ENCODE measurements around the gene ZNF260. TPM values are rescaled to one million over a fixed set of nuclear protein-coding genes. Genes with fewer than 3 reads are reported as not detected.

ZNF260 gene
- total and polyA plus RNA-seq, 2 of the 13 experiments (the other 11 are each of a cell fraction or from before 2014, with no cell fraction given): 2.8 to 10.5 TPM

DNA sequence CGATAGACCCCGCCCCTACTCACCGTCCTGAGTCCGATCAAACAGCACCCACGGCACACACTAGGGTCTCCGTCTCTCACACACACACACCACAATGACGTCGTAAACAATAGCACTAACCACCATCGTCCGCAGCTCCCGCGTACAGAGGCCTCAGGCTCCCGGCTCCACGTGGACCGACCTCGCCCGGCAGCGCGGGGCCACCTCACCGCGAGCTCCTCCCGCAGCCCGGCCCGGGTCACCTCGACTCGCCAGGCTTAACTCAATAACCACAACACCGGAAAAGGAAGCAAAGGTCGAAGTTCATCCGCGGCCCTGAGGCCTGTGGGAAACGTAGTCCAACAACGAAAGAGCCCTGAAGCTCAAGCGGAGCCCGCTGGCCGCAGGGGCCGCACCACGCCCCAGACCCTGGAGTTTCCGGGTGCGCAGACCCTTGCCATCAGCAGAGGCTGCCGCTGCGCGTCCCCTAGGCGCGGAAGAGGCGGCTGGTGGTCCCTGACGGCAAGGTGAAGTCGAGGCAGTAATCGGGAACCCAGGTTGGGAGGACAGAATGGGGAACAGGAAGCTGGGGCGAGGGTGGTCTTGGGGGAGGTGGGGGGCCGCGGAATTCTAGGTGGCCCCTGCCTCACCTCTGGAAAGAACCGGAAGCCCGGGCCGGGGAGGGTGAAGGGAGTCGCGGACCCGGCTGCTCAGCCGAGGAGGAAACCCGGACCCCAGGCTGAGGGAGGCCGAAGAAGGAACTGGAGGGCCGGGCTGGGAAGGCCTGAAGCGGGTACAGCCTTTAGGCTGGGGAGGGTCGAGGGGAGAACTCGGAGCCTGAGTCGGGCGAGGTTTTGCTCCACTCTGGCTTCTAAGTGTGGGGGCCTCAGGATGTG lies 45.2 kb upstream of the ZNF260 start, which contains the start of gene ZNF529 (continued):
- TF ChIP-seq, protein P1, sequence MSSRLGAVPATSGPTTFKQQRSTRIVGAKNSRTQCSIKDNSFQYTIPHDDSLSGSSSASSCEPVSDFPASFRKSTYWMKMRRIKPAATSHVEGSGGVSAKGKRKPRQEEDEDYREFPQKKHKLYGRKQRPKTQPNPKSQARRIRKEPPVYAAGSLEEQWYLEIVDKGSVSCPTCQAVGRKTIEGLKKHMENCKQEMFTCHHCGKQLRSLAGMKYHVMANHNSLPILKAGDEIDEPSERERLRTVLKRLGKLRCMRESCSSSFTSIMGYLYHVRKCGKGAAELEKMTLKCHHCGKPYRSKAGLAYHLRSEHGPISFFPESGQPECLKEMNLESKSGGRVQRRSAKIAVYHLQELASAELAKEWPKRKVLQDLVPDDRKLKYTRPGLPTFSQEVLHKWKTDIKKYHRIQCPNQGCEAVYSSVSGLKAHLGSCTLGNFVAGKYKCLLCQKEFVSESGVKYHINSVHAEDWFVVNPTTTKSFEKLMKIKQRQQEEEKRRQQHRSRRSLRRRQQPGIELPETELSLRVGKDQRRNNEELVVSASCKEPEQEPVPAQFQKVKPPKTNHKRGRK (CRISPR knock-in tag; IDR thresholded peaks at IDR 0.05): no peak
- TF ChIP-seq HOXD1 (CRISPR knock-in tag; IDR thresholded peaks at IDR 0.05): no peak
- no peak; the same call in 1 of the 2 replicates for TF ChIP-seq POLR2AphosphoS2 (IDR thresholded peaks at IDR 0.05; ENCODE audit: low read depth, low read length)
- TF ChIP-seq KDM6A (CRISPR knock-in tag; IDR thresholded peaks at IDR 0.05; ENCODE audit: low read depth): no peak
- TF ChIP-seq HOXA7 (CRISPR knock-in tag; IDR thresholded peaks at IDR 0.05): no peak
- TF ChIP-seq, protein P2, sequence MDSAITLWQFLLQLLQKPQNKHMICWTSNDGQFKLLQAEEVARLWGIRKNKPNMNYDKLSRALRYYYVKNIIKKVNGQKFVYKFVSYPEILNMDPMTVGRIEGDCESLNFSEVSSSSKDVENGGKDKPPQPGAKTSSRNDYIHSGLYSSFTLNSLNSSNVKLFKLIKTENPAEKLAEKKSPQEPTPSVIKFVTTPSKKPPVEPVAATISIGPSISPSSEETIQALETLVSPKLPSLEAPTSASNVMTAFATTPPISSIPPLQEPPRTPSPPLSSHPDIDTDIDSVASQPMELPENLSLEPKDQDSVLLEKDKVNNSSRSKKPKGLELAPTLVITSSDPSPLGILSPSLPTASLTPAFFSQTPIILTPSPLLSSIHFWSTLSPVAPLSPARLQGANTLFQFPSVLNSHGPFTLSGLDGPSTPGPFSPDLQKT (CRISPR knock-in tag; IDR thresholded peaks at IDR 0.05; ENCODE audit: borderline replicate concordance): no peak
- TF ChIP-seq, protein P3, sequence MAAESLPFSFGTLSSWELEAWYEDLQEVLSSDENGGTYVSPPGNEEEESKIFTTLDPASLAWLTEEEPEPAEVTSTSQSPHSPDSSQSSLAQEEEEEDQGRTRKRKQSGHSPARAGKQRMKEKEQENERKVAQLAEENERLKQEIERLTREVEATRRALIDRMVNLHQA (CRISPR knock-in tag; IDR thresholded peaks at IDR 0.05): no peak
- TF ChIP-seq, protein P4, sequence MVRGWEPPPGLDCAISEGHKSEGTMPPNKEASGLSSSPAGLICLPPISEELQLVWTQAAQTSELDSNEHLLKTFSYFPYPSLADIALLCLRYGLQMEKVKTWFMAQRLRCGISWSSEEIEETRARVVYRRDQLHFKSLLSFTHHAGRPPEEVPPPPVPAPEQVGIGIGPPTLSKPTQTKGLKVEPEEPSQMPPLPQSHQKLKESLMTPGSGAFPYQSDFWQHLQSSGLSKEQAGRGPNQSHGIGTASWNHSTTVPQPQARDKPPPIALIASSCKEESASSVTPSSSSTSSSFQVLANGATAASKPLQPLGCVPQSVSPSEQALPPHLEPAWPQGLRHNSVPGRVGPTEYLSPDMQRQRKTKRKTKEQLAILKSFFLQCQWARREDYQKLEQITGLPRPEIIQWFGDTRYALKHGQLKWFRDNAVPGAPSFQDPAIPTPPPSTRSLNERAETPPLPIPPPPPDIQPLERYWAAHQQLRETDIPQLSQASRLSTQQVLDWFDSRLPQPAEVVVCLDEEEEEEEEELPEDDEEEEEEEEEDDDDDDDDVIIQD (CRISPR knock-in tag; IDR thresholded peaks at IDR 0.05; ENCODE audit: low read depth): no peak
- TF ChIP-seq, protein P5, sequence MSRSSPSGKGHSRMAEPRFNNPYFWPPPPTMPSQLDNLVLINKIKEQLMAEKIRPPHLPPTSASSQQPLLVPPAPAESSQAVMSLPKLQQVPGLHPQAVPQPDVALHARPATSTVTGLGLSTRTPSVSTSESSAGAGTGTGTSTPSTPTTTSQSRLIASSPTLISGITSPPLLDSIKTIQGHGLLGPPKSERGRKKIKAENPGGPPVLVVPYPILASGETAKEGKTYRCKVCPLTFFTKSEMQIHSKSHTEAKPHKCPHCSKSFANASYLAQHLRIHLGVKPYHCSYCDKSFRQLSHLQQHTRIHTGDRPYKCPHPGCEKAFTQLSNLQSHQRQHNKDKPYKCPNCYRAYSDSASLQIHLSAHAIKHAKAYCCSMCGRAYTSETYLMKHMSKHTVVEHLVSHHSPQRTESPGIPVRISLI (CRISPR knock-in tag; IDR thresholded peaks at IDR 0.05; ENCODE audit: borderline replicate concordance): no peak
- TF ChIP-seq, protein P6, sequence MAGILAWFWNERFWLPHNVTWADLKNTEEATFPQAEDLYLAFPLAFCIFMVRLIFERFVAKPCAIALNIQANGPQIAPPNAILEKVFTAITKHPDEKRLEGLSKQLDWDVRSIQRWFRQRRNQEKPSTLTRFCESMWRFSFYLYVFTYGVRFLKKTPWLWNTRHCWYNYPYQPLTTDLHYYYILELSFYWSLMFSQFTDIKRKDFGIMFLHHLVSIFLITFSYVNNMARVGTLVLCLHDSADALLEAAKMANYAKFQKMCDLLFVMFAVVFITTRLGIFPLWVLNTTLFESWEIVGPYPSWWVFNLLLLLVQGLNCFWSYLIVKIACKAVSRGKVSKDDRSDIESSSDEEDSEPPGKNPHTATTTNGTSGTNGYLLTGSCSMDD (CRISPR knock-in tag; IDR thresholded peaks at IDR 0.05): no peak
- peak; percentile 95; the same call in 1 of the 2 replicates for TF ChIP-seq MXD1 (CRISPR knock-in tag; IDR thresholded peaks at IDR 0.05)
- peak; percentile 79; the same call in 1 of the 2 replicates for TF ChIP-seq ZNF567 (CRISPR knock-in tag; IDR thresholded peaks at IDR 0.05; ENCODE audit: borderline replicate concordance)
- TF ChIP-seq GATAD1 (CRISPR knock-in tag; IDR thresholded peaks at IDR 0.05): peak; percentile 91
- peak; percentile 73; the same call in 1 of the 2 replicates for TF ChIP-seq ZNF607 (CRISPR knock-in tag; IDR thresholded peaks at IDR 0.05; ENCODE audit: borderline replicate concordance)
- TF ChIP-seq TCF12 (IDR thresholded peaks at IDR 0.05): no peak
- no peak for TF ChIP-seq TCF12 (CRISPR knock-in tag; IDR thresholded peaks at IDR 0.05)
- TF ChIP-seq ZNF598 (CRISPR knock-in tag; IDR thresholded peaks at IDR 0.05; ENCODE audit: borderline replicate concordance): peak; percentile 86; the same call in 1 of the 2 replicates
- no peak for TF ChIP-seq ZNF292 (CRISPR knock-in tag; IDR thresholded peaks at IDR 0.05; ENCODE audit: borderline replicate concordance, low read depth)
- TF ChIP-seq NCOA2 (CRISPR knock-in tag; IDR thresholded peaks at IDR 0.05): peak; percentile 52; the same call in 1 of the 2 replicates
- no peak for TF ChIP-seq CBX2 (IDR thresholded peaks at IDR 0.05; ENCODE audit: low read depth, low read length)
- no peak for TF ChIP-seq CBX2 (CRISPR knock-in tag; IDR thresholded peaks at IDR 0.05; ENCODE audit: low read depth)
- no peak for TF ChIP-seq SMAD9 (CRISPR knock-in tag; IDR thresholded peaks at IDR 0.05)
- TF ChIP-seq CBX1 (IDR thresholded peaks at IDR 0.05; ENCODE audit: low read depth): no peak

Data from HepG2 (cell line).